ENCODE data around the gene DAD1.

The DAD1 gene

GRCh38 chr14:22561661-22562579 is 27.1 kb downstream of the DAD1 start:
- no peak overlapping the region for H3K4me3 ChIP-seq (ENCODE audit: low read depth, low read length)
- TF ChIP-seq CTCF (IDR thresholded peaks at IDR 0.05; ENCODE audit: borderline replicate concordance, insufficient read depth, low read depth, low read length): no peak

GRCh38 chr14:22561366-22561660 is 27.7 kb downstream of the DAD1 start:
- H3K4me3 ChIP-seq (ENCODE audit: low read depth, low read length): no peak overlapping the region
- TF ChIP-seq CTCF (IDR thresholded peaks at IDR 0.05; ENCODE audit: borderline replicate concordance, insufficient read depth, low read depth, low read length): no peak

- no peak for TF ChIP-seq CTCF (IDR thresholded peaks at IDR 0.05; ENCODE audit: borderline replicate concordance, insufficient read depth, low read depth, low read length)
- no peak overlapping the region for H3K4me3 ChIP-seq (ENCODE audit: low read depth, low read length)
These were observed 28.2 kb downstream of the DAD1 start for GRCh38 chr14:22560662-22561365.

GRCh38 chr14:22559041-22559440 is 30.0 kb downstream of the DAD1 start:
- no peak overlapping the region for H3K4me3 ChIP-seq (ENCODE audit: low read depth, low read length)
- no peak for TF ChIP-seq CTCF (IDR thresholded peaks at IDR 0.05; ENCODE audit: borderline replicate concordance, insufficient read depth, low read depth, low read length)

- H3K4me3 ChIP-seq (ENCODE audit: low read depth, low read length): no peak overlapping the region
- no peak for TF ChIP-seq CTCF (IDR thresholded peaks at IDR 0.05; ENCODE audit: borderline replicate concordance, insufficient read depth, low read depth, low read length)
These were observed 30.7 kb downstream of the DAD1 start for GRCh38 chr14:22558221-22558913.

- H3K4me3 ChIP-seq (ENCODE audit: low read depth, low read length): no peak overlapping the region
- no peak for TF ChIP-seq CTCF (IDR thresholded peaks at IDR 0.05; ENCODE audit: borderline replicate concordance, insufficient read depth, low read depth, low read length)
These were observed 31.2 kb downstream of the DAD1 start for GRCh38 chr14:22557846-22558220.

Measured in GM12875 (cell line).